NCI-H774 (cell line): ENCODE measurements around the gene KCNAB3.

Source experiments
- DNase-seq: peaks from one replicate; lab custom pipeline; 2025; lab: John Stamatoyannopoulos, UW

KCNAB3 gene

GRCh38 chr17:7875804-7876370 lies 53.8 kb downstream of the KCNAB3 start:
- no peak for DNase-seq

DNA sequence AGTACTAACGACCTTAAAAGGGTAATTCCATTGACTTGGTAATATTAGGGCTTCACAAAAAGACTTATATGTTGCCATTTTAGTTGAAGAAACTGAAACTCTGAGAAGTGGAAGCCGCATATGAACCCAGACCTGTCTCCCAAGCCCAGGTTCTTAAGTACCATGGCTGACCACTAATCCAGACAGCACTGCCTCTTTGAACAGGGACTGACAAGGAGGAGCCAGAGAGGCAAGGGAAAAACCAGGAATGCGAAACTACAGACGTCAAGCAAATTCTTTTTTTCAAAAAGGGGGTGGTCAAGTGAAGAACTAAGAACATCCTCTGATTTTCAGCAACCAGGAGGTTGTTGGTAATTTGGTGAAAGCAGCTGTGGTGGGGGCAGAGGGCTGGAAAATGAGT lies 56.6 kb downstream of the KCNAB3 start:
- DNase-seq: no peak
